Body of pancreas (tissue), 4 donors: ENCODE results near the gene CADM1. TPM values are rescaled to one million over a fixed set of nuclear protein-coding genes. Genes with fewer than 3 reads are reported as not detected.

Experiments
- ATAC-seq: fragments of 150-250 bp; one replicate; pipeline ENCODE4 v1.9.1; 2016
- DNase-seq, 4 donors: peaks; one replicate each; pipeline ENCODE4 v3.0.0-alpha.2; 2019
- H3K27ac ChIP-seq, 4 donors: fragments of 200-600 bp; sonication (generic); 1 replicate in 3 of 4; 2 replicates in 1 of 4; pipeline versions ENCODE4 v1.5.1 to v1.6.1; 2016 to 2019; ENCODE audit warnings: mild to moderate bottlenecking in 1 of 4, mixed read lengths in 1 of 4, moderate library complexity in 1 of 4
- H3K27me3 ChIP-seq, 2 donors: fragments of 200-600 bp; sonication (generic); one replicate each; pipeline ENCODE4 v1.6.0; 2016; ENCODE audit warnings: mild to moderate bottlenecking in 1 of 2
- H3K36me3 ChIP-seq, 2 donors: fragments of 200-600 bp; sonication (generic); replicated peaks in 1 of 2; 2 replicates each; pipeline ENCODE4 v1.5.1; 2016; ENCODE audit warnings: low read depth in 2 of 2; ENCODE audit not compliant: insufficient read depth in 1 of 2
- H3K4me1 ChIP-seq: fragments of 200-600 bp; sonication (generic); one replicate; pipeline ENCODE4 v1.6.0; 2016
- H3K4me3 ChIP-seq, 2 donors: fragments of 200-600 bp; sonication (generic); 1 replicate in 1 of 2; 2 replicates in 1 of 2; pipeline ENCODE4 v1.5.1; 2016 to 2019
- H3K9me3 ChIP-seq, 3 donors: fragments of 200-600 bp; sonication (generic); 1 replicate in 2 of 3; 2 replicates in 1 of 3; pipeline ENCODE4 v1.5.1; 2016
- POLR2A ChIP-seq, 3 donors: fragments of 450-650 bp; IDR thresholded peaks; one replicate each; pipeline ENCODE4 v1.6.1; 2016; ENCODE audit warnings: antibody characterized with exemption in 3 of 3, mild to moderate bottlenecking in 2 of 3
- WGBS, 2 donors: methylation state at CpG; one replicate each; pipeline ENCODE4 v1.1.5; 2017; 5-methylcytosine and 5-hydroxymethylcytosine counted together
- intact Hi-C: fragments of 100-400 bp; cut with DNase I; formaldehyde crosslinking; loops from one replicate; pipeline ENCODE4 v1.15.1; 2023
- total RNA-seq, 2 donors: library from RNA; depleted of rRNA; stranded (reverse); fragments of >200 nt; gene quantifications; one replicate each; pipeline ENCODE4 v1.1.0, GENCODE V29; 2016
- TF ChIP-seq, protein P1 (sequence below), 7 experiments: fragments of 450-650 bp in 4 of 7; fragments of 200-600 bp in 3 of 7; sonication (generic) in 3 of 7; IDR thresholded peaks; one replicate each; pipeline ENCODE4 v1.5.1; 2016 to 2019; ENCODE audit warnings: antibody characterized with exemption in 7 of 7

Gene CADM1
- total RNA-seq, 2 donors from 2014 or later: 12.5 to 13.7 TPM

DNA sequence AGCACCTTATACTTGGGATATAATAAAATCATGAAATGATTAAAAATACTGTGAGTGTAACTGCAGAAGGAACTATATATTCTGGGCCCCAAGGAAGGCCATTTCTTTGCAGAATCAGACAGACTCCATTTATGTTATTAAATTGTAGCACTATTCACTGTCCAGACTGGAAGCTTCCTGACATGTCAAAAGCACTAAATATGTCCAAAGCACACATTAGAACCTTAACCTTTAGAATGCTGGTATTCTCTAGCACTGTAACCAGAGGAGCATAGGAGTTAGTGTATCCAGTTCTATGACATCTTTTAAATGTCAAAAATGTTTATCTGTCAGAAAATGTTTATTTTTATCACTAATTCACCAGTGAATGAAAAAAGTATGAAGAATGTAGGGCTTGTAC lies 246.9 kb downstream of the CADM1 start:
- H3K36me3 ChIP-seq: no peaks in the 10 kb centered on the region
- H3K27me3 ChIP-seq: no peaks in the 10 kb centered on the region
- H3K4me3 ChIP-seq: no peak overlapping the region
- H3K27ac ChIP-seq: no peak overlapping the region
- ATAC-seq: no peak
- no peaks in the 10 kb centered on the region for H3K9me3 ChIP-seq
- intact Hi-C loops: no loop called here
- TF ChIP-seq, protein P1, sequence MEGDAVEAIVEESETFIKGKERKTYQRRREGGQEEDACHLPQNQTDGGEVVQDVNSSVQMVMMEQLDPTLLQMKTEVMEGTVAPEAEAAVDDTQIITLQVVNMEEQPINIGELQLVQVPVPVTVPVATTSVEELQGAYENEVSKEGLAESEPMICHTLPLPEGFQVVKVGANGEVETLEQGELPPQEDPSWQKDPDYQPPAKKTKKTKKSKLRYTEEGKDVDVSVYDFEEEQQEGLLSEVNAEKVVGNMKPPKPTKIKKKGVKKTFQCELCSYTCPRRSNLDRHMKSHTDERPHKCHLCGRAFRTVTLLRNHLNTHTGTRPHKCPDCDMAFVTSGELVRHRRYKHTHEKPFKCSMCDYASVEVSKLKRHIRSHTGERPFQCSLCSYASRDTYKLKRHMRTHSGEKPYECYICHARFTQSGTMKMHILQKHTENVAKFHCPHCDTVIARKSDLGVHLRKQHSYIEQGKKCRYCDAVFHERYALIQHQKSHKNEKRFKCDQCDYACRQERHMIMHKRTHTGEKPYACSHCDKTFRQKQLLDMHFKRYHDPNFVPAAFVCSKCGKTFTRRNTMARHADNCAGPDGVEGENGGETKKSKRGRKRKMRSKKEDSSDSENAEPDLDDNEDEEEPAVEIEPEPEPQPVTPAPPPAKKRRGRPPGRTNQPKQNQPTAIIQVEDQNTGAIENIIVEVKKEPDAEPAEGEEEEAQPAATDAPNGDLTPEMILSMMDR (IDR thresholded peaks at IDR 0.05): no peak
- no peak for TF ChIP-seq POLR2A (IDR thresholded peaks at IDR 0.05)
- no peak for DNase-seq
- H3K4me1 ChIP-seq: no peaks in the 10 kb centered on the region

DNA sequence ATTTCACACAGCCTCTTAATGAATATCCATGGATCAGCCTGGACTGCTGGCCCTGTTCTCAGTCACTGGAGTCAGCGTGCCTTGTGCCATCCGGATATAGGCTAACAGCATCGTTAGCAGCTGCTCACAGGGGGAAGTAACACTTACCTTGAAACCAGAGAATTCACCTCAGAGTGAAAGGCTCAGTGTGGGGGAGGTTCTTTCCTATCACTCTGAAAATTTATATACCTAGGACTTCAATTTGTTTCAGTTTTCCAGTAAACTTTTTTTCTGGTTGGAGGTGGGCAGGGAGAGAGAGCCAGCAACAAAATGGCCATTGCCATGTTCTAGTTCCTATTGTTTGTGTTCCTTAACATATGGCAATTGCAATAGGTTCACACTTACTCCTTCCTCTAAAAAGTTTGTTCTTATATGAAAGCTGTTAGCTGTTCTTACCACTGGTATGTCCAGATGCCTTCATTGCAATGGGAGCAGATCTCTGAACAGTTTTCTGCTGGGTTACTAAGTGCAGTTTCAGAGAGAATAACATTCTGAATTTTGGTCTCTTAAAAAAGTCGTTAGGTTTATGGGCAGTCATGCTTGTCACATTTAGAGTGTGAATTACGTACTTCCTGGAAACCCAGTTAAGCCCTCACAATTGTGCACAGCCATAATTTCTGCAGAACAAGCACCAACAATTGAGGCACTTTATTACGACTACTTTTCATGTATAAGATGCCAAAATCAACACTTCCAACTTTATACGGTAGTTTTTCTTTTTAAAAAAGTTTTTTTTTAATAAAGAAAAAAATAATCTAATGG lies 247.6 kb downstream of the CADM1 start:
- ATAC-seq: no peak

DNA sequence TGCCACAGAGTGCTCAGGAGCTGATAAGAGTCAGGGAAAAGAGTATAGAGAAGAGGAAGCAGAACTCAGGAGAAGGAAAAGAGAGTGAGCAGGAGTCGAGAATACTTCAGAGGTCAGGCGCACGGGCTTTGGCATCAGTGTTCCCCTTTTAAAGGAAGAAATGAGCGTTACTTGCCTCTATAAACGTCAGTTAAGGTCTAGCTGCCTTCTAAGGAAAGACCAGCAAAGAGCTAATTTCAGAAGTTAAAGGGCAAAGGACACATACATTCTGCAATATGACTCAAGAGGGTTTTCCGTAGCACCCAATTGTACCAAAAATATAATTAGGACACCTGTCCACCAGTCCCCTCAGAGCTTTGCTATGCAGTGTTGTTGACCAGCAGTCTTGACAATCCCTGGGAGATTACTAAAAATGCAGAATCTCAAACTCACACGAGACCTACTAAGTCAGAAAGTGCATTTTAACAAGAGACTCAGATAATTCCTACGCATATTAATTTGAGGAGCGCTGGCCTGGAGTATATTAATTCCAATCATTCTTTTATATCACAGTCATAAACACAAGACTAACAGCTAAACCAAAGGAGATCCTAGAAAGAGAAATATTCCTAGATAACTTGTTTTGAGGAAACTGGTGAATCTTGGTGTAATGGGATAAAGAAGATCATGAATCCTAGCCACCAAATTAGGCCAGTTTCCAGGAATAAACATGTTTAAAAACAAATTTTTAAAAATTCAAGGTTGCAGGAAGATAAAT lies 249.0 kb downstream of the CADM1 start:
- 57 to 62% methylated on average over 9 of the region's 9 CpGs for WGBS, 2 donors
- intact Hi-C loops: no loop called here
- Histone ChIP-seq H3K4me3 (no peak overlapping the region), H3K27ac (no peak overlapping the region), H3K36me3 (no peaks in the 10 kb centered on the region), H3K4me1 (no peaks in the 10 kb centered on the region), H3K27me3 (no peaks in the 10 kb centered on the region), H3K9me3 (no peaks in the 10 kb centered on the region)
- TF ChIP-seq, protein P1 (IDR thresholded peaks at IDR 0.05): no peak
- TF ChIP-seq POLR2A (IDR thresholded peaks at IDR 0.05): no peak
- DNase-seq: no peak
- ATAC-seq: no peak

More for the DNA sequence above, 247.6 kb downstream of the CADM1 start:
- WGBS, 2 donors: 47 to 48% methylated on average over 7 of the region's 7 CpGs
- Histone ChIP-seq H3K4me3 (no peak overlapping the region), H3K4me1 (no peaks in the 10 kb centered on the region), H3K9me3 (no peaks in the 10 kb centered on the region), H3K36me3 (no peaks in the 10 kb centered on the region), H3K27ac (no peak overlapping the region), H3K27me3 (no peaks in the 10 kb centered on the region)
- TF ChIP-seq, protein P1 (IDR thresholded peaks at IDR 0.05): no peak
- no peak for TF ChIP-seq POLR2A (IDR thresholded peaks at IDR 0.05)
- DNase-seq: no peak
- intact Hi-C loops: no loop called here

DNA sequence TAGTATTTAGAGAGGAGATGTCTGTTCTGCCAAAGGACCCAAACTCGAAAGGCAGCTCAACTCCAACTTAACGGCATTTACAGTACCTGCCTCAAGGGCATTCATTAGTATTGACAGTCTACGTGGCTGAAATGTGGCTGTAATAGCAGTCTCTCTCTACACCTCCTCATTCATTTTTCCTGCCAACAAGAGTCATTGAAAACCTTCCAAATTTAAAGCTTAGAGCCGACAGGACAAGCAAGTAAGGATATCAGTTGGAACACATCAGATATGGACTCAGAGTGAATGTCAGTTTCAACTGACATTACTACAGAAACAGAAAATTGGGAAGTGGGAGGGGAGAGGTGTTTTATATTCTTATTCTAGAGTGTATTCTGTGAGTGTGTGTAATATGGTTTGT lies 253.1 kb downstream of the CADM1 start:
- Histone ChIP-seq H3K27ac (no peak overlapping the region), H3K4me3 (no peak overlapping the region), H3K27me3 (no peaks in the 10 kb centered on the region), H3K36me3 (no peaks in the 10 kb centered on the region), H3K4me1 (no peaks in the 10 kb centered on the region), H3K9me3 (no peaks in the 10 kb centered on the region)
- DNase-seq (no peak), ATAC-seq (no peak)
- intact Hi-C loops: no loop called here
- TF ChIP-seq, protein P1 (IDR thresholded peaks at IDR 0.05): no peak
- no peak for TF ChIP-seq POLR2A (IDR thresholded peaks at IDR 0.05)
- 20 to 21% methylated on average over 4 of the region's 4 CpGs for WGBS, 2 donors
